Stimulated activated CD4-positive, alpha-beta T cell treated with anti-CD3 and anti-CD28 coated beads, Interleukin-15, amount 100 ng/mL, for 48 hours (primary cell): ENCODE data around the gene ITGAL.

Source experiments
- DNase-seq, 2 donors: peaks; one replicate each; pipeline ENCODE4 v3.0.0-alpha.2; 2020; ENCODE audit warnings: low read depth in 2 of 2

Gene ITGAL

DNA sequence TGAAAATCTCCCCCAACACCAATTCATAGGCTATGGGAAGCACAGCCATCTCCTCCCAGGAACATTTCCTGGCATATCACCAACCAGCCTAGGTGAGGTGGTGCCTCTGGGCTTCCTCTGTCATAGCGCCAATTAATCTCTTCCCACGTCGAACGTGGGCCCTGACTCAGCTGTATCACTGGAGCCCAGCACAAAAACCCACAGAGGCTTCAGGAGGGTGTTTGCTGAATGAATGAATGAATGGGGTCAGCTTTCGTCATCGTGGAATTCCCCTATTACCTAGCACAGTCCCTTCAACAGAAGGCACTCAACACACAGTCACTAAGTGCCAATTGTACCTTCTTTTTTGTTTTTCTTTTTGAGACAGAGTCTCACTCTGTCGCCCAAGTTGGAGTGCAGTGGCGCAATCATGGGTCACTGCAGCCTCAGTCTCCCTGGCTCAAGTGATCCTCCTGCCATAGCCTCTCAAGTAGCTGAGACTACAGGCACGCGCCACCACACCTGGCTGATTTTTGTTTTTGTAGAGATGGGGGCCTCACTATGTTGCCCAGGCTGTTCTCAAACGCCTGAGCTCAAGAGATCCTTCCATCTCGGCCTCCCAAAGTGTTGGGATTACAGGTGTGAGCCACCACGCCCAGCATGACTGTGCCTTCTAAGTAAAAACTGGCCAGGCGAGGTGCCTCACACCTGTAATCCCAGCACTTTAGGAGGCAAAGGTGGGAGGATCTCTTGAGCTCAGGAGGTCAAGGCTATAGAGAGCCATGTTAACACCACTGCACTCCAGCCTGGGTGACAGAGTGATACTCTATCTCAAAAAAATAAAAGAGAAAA is 94.8 kb downstream of the ITGAL start:
- peak; percentile 66 to 69 for DNase-seq

DNA sequence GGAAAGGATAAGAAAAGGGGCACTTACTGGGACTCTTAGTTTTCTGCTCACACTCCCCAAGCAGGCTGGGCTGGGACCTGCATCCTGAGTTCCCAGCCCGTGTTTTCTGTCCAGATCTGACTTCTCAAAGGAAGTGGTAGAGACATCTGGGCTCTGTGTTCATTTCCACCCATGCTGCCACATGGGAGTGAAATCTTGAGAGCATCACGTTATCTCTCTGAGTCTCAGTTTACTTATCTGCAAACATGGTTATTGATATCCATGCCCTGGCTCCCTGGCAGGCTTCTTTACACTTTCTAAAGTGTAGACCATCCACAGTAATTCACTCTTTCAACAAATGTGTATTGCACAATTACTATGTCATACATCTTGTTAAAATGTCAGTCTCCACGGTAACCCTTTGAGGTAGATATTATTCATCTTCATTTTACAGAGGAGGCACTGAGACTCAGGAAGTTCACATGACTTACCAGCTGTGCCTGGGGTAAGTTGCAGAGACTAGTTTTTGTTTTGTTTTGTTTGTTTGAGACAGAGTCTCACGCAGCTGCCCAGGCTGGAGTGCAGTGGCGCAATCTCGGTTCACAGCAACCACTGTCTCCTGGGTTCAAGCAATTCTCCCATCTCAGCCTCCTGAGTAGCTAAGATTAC is 95.6 kb downstream of the ITGAL start:
- DNase-seq = no peak

DNA sequence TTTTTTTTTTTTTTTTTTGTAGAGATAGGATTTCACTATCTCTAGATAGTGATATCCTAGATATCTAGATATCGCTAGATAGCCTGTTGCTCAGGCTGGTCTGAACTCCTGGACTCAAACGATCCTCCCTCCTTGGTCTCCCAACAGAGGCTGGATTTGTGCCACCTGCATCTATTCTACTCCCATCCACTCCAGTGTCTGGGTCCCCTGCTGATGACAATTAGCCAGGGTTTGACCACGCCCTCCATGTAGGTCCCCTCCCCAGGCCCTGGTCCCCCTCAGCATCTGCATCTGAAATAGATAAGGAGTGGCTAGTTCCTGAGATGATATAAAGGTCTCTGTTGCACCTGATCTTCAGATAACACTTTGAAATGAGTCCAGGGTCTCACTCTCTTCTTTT is 96.7 kb downstream of the ITGAL start:
- DNase-seq = no peak

DNA sequence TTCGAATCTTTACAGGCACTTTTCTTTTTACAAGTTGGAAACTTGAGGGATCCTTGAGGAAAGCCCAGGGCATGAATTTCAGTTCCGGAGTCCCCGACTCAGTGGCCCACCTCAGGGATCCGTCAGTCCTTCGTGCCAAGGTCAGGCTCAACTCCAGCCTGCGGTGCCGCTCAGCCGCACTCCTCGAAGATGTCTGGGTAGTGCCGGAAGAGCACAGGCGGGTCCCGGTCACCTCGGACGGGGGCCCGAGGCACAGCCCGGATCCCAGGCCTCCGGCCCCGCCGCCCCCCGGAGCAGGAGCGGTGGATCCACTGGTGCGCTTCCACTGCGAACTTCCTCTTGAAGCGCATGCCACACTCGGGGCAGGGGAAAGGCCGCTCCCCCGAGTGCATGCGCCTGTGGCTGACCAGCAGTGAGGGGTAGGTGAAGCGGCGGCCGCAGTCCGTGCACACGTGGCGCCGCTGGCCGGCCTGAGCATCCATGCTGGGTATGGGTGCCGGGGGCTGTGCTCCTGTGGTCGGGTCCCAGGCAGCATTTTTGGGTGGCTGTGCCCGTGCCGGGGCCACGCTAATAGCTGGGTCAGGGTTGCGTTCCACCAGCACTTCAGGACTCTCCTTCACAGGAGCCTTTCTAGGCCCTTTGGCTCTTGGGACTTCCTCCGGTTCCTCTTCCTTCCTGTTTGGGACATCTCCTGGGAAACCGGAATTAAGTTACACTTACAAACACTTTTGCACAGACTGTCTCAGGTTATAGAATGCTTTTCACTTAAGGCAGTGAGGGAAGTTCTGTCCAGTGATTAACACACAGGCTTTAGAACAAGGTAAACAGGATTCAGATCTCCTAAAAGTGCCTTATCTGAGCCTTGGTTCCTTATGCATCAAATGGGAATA is 97.4 kb downstream of the ITGAL start:
- DNase-seq = no peak

DNA sequence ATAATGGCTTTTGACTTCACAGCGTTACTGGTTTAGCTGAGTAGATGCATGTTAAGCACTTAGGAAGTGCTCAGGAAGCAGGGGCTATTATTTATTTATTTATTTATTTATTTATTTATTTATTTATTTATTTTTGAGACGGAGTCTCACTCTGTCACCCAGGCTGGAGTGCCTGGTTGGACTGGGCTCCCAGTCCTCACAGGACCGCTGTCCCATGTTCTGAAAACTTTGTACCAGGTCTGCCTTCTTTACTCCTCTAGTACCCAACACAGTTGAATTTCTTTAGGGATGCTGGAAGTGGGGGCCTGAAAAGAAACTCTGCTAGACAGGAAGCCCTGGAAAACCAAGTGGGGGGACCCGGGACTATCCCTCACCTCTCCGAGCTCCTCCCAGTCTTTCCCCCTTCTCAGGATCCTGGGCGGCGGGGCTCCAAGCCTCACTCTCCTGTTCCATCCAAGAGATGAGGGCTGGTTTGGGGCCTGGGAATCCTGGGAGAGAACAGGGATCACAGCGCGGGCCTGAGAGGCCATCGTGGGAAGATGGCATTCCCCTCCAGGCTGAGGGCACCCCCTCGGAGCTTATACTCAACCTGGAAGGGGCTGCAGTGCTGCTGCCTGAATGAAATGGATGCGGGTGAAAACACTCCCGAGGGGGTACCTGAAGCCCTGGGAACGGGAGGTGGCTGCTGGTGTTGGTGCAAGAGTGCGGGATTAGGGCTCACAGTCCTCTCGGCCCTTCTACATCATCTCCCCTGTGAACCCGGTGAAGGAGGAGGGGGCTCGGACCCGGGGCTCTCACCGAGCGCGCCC is 98.3 kb downstream of the ITGAL start:
- DNase-seq = no peak

DNA sequence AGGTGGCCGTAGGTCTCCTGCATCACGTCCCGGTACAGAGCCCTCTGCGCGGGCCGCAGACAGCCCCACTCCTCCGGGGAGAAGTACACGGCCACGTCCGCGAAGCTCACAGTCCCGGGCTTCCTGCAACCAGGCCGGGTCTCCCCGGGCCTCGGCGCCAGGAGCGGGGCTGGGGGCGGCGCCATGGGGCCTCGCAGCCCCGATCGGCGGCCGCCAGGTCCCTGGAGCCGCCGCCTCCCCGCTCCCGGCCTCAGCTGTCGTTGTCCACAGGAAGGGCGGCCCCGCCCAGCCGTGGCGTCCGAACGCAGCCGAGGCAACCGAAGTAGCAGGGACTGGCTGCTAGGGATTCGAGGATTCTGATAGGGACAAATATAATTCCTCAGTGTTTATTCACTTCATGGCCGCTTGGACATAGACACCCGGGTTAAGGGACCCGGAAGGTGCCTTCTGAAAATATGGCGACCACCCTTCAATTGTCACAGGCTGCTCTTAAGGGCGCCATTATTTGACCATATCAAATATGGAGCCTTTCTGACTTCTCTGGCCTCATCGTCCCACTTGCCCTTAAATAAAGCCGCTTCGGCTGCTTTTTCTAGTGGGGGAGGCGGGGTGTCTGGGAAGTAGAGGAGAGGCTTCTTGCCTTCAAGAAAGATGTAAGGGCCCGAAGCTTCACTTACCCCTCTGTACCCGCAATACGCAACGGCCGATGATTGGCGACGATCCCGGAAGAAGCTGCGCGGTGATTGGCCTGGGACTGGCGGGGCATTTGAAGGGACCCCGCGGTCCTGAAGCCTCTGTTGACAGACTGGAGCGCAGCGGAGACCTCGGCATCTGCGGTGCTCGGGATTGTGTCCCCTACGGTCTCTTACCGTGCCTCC is 99.1 kb downstream of the ITGAL start, which contains the start of gene ZNF688:
TSS of gene ZNF688 (minus strand) at position 270 of the 878 bp plus-strand sequence. CDS start at position 185, 85 bp downstream.
- DNase-seq = peak; percentile 88 to 89
